Thoracic aorta (tissue), 2 donors: ENCODE data around the gene PACSIN1. TPM values are rescaled to one million over a fixed set of nuclear protein-coding genes. Genes with fewer than 3 reads are reported as not detected.

Experiments
- ATAC-seq: fragments of 150-250 bp; one replicate; pipeline ENCODE4 v1.8.0; 2017; ENCODE audit warnings: low read depth; ENCODE audit not compliant: insufficient number of reproducible peaks, low FRiP score
- DNase-seq: peaks from one replicate; pipeline ENCODE4 v3.0.0-alpha.2; 2020; ENCODE audit warnings: low spot score
- H3K27ac ChIP-seq, 2 donors: fragments of 200-600 bp; sonication (generic); 1 replicate in 1 of 2; 2 replicates in 1 of 2; pipeline ENCODE4 v1.5.1; 2016; ENCODE audit warnings: mild to moderate bottlenecking in 2 of 2, moderate library complexity in 2 of 2
- H3K27me3 ChIP-seq: fragments of 200-600 bp; sonication (generic); replicated peaks from 2 replicates; pipeline ENCODE4 v1.6.0; 2016; ENCODE audit warnings: mild to moderate bottlenecking; ENCODE audit not compliant: insufficient read depth
- H3K36me3 ChIP-seq: fragments of 200-600 bp; sonication (generic); one replicate; pipeline ENCODE4 v1.5.1; 2016
- H3K4me1 ChIP-seq, 2 donors: fragments of 200-600 bp; sonication (generic); 1 replicate in 1 of 2; 2 replicates in 1 of 2; pipeline versions ENCODE4 v1.5.1 to v1.6.0; 2016; ENCODE audit warnings: low read depth in 2 of 2, mild to moderate bottlenecking in 1 of 2; ENCODE audit not compliant: control insufficient read depth in 1 of 2
- H3K4me3 ChIP-seq: fragments of 200-600 bp; sonication (generic); 2 replicates; pipeline ENCODE4 v1.5.1; 2016; ENCODE audit warnings: mild to moderate bottlenecking
- H3K9me3 ChIP-seq: fragments of 200-600 bp; sonication (generic); 2 replicates; pipeline ENCODE4 v1.5.1; 2016
- total RNA-seq, 2 donors: library from RNA; depleted of rRNA; stranded (reverse); fragments of >200 nt; gene quantifications; one replicate each; pipeline versions ENCODE4 v1.1.0 to v1.2.3, GENCODE V29; 2016
- TF ChIP-seq, protein P1 (sequence below): fragments of 200-600 bp; sonication (generic); IDR thresholded peaks from one replicate; pipeline ENCODE4 v1.5.1; 2019; ENCODE audit warnings: antibody characterized with exemption

Gene PACSIN1
- total RNA-seq, 2 donors from 2014 or later, result 0.14 TPM; not detected in 1

DNA sequence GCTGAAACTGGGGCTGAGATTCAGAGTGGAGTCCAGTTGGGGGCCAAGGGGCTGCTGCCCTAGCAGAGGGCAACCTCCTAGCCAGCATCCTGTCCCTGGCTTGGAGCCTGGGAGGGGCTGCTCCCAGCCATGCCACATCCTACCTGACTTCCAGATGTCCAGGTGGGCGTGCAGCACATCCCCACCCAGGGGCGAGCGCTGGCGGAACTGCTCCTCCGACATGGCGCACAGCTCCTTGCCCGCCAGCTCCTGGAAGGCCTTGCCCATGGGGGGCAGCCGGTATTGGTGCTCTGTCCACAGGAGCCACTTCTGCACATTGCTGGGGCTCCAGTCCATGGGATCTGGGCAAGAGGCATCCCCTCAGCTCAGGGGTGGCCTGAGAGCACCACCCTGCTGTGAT lies 75.0 kb downstream of the PACSIN1 start:
- TF ChIP-seq, protein P1, sequence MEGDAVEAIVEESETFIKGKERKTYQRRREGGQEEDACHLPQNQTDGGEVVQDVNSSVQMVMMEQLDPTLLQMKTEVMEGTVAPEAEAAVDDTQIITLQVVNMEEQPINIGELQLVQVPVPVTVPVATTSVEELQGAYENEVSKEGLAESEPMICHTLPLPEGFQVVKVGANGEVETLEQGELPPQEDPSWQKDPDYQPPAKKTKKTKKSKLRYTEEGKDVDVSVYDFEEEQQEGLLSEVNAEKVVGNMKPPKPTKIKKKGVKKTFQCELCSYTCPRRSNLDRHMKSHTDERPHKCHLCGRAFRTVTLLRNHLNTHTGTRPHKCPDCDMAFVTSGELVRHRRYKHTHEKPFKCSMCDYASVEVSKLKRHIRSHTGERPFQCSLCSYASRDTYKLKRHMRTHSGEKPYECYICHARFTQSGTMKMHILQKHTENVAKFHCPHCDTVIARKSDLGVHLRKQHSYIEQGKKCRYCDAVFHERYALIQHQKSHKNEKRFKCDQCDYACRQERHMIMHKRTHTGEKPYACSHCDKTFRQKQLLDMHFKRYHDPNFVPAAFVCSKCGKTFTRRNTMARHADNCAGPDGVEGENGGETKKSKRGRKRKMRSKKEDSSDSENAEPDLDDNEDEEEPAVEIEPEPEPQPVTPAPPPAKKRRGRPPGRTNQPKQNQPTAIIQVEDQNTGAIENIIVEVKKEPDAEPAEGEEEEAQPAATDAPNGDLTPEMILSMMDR, result no peak
- ATAC-seq (no peak), DNase-seq (no peak)
- Histone ChIP-seq H3K27ac (no peak overlapping the region), H3K9me3 (no peaks in the 10 kb centered on the region), H3K27me3 (no peaks in the 10 kb centered on the region), H3K36me3 (no peaks in the 10 kb centered on the region), H3K4me3 (no peak overlapping the region), H3K4me1 (no peaks in the 10 kb centered on the region)

DNA sequence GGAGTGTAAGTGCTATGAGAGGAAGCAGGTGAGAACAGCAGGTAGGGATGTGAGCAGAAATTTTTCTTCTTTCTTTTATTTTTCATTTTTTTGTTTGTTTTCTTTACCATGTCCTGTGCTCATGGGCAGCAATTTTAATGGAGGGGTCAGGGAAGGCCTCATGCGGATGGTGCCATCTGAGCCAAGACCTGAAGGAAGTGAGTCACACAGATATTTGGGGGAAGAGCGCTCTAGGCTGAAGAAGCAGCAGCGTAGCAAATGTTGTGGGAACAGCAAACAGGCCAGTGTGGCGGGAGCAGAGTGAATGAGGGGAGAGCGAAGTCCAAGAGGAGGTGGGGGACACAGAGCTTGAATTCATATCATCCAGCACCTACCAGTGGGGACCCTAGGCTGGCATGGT lies 77.5 kb downstream of the PACSIN1 start:
- ATAC-seq (no peak), DNase-seq (no peak)
- Histone ChIP-seq H3K4me1 (peaks cover 0 to 7% of the 10 kb centered on the region in 2 donors), H3K4me3 (no peak overlapping the region), H3K27ac (no peak overlapping the region), H3K9me3 (no peaks in the 10 kb centered on the region), H3K36me3 (no peaks in the 10 kb centered on the region), H3K27me3 (no peaks in the 10 kb centered on the region)
- TF ChIP-seq, protein P1, result no peak

DNA sequence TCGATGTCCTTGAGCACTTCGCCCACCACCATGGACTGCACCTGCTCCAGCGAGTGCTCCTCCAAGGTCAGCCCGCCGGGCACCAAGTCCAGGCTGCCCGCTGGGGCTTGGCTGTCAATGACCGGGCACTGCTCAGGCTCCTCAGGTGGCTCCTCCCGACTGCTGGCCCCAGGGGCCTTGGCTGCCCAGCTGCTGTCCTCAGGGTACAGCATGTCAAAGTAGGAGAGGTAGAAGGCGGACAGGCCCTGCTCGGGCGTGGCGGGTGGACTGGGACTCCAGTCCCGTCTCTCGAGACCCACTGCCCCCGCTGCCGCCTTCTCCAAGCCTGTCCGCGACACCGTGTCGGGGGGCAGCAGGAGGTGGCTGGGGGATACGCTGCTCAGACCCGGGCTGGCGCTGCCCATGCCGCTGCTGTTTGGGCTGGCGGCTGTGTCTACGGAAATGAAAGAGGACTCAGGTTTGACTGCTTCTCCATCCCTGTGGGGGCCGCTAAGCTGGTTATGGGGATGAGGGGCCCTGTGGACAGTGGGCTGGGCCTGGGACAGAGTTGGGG lies 78.3 kb downstream of the PACSIN1 start:
- H3K27me3 ChIP-seq, result no peaks in the 10 kb centered on the region
- ATAC-seq (no peak), DNase-seq (no peak)
- TF ChIP-seq, protein P1, result no peak
- H3K36me3 ChIP-seq, result no peaks in the 10 kb centered on the region
- no peak overlapping the region for H3K4me3 ChIP-seq
- no peak overlapping the region for H3K27ac ChIP-seq
- H3K9me3 ChIP-seq, result no peaks in the 10 kb centered on the region
- peaks cover 0 to 7% of the 10 kb centered on the region in 2 donors for H3K4me1 ChIP-seq

DNA sequence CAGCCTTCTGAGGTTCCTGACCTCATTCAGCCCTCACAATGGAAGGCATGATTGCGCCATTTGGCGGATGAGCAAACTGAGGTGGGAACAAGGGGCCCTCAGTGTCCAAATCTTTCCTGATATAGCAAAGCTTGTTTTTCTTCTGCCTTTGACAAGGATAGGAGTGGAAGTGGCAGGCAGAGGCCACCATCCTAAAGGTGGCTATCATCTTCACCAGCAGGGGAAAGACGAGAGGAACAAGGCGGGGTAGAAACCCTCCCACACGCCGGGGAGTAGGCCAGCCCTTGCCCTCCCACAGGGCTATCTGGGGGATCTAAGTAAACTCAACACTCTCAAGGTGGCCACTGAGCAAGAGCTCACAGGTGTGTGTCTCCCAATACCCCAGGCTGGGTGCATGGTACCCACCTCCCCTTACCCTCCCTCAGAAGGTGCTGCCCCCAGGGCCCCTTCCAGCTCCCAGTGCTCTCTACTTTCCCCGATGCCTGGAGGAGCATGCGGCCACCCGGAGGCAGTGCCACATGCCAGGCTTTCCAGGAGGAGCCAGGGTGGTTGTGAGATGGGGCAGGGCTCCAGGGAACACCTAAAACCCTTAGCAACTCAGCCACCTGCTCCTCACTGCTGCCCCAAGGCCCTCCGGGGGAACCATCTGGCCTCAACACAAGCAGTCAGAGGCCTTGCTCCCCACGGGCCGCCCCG lies 79.0 kb downstream of the PACSIN1 start:
- no peaks in the 10 kb centered on the region for H3K27me3 ChIP-seq
- no peaks in the 10 kb centered on the region for H3K9me3 ChIP-seq
- H3K4me3 ChIP-seq, result no peak overlapping the region
- no peak overlapping the region for H3K27ac ChIP-seq
- DNase-seq, result no peak
- H3K4me1 ChIP-seq, result peaks cover 0 to 7% of the 10 kb centered on the region in 2 donors
- TF ChIP-seq, protein P1, result no peak
- no peaks in the 10 kb centered on the region for H3K36me3 ChIP-seq
- ATAC-seq, result no peak

DNA sequence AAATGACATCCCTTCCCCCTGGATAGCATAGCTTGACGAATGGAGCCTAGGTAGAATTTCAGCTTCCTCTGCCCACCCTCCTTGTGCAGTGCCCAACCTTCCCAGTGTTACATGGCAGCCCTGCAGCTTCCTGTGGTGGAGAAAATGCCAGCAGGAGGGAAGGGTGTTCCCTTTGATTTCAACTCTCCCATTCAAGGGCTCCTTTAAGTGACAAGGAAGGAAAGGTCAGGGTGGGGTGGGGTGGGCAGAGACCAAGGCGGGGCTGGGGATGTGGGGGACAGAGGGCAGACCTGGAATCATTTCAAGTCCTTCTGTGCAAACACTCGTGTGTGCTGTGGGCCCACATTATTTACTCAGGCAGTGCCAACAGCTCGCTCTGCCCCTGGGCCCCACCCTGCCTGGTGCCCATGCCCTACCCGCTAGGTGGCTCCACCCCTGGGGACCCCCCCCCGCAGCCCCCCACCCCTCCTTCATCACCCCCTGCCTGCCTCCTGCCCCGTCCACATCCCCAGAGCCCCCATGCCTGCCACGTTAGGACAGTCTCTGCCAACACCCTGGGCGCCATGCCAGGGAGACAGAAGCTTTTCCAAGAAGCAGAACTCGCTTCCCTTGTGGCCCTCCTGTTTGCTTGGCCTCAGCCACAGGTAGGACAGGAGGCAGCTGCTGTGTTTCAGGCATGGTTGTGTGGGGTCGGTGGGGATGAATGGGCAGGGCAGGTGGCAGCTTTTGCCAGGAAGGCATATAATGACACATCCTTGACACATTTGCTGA lies 80.9 kb downstream of the PACSIN1 start:
- no peak for ATAC-seq
- no peaks in the 10 kb centered on the region for H3K27me3 ChIP-seq
- no peak for DNase-seq
- no peak overlapping the region for H3K27ac ChIP-seq
- H3K4me3 ChIP-seq, result no peak overlapping the region
- H3K9me3 ChIP-seq, result no peaks in the 10 kb centered on the region
- H3K4me1 ChIP-seq, result peaks cover 0 to 7% of the 10 kb centered on the region in 2 donors
- TF ChIP-seq, protein P1, result no peak
- no peaks in the 10 kb centered on the region for H3K36me3 ChIP-seq
